SU-DHL-6 (cell line): ENCODE data around the gene ZNF655.

Experiments
- CTCF ChIP-seq: fragments of 200-600 bp; sonication (generic); IDR thresholded peaks from one replicate; pipeline ENCODE4 v1.5.1; 2017; ENCODE audit warnings: antibody characterized with exemption, mild to moderate bottlenecking, low read length, moderate library complexity; ENCODE audit not compliant: insufficient read depth, poor library complexity, severe bottlenecking
- EZH2phosphoT487 ChIP-seq: fragments of 200-600 bp; sonication (generic), shearing (Covaris generic); conservative IDR thresholded peaks from 2 replicates; pipeline ENCODE4 v1.6.1; 2018; ENCODE audit warnings: mild to moderate bottlenecking, antibody characterized with exemption, low read length, moderate library complexity, mixed read lengths

DNA sequence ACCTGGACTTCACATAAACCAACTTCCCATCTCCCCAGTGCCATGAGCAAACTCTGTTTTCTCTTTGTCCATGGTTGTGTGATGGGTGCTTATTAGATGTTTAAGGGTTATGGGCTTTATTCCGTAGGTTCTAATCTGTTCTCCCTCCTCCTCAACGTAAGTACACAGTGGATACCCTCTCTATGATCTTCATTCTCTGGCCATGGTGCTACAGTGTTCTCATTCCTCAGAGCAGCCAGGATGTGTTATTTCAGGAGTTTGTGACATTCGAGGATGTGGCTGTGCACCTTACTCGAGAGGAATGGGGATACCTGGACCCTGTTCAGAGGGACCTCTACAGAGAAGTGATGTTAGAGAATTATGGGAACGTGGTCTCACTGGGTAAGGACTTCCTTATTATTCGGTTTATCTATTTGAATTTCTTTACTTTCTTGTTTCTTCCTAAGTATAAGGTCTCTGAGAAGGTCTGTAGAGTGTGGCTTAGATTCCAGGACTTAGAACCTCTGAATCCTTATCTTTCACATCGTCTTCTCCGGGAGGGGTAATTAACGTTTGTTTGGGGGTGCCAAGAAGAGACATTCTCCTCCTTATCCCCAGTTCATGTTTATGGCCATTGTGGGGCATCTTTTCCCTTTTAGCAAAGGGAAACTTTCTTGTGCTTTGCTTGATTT, 3.8 kb downstream of the ZNF655 start:
- TF ChIP-seq CTCF = no peak
- no peak for TF ChIP-seq EZH2phosphoT487
